Panc1 (cell line): ENCODE results near the gene INAFM2.

Experiments
- POLR2AphosphoS5 ChIP-seq: IDR thresholded peaks from 2 replicates; pipeline ENCODE4 v1.6.1; 2012; ENCODE audit warnings: mild to moderate bottlenecking, low read depth, low read length, moderate library complexity
- TF ChIP-seq, protein P1 (sequence below): fragments of 450-650 bp; IDR thresholded peaks from 2 replicates; pipeline ENCODE4 v1.5.1; 2017; ENCODE audit warnings: mild to moderate bottlenecking

DNA sequence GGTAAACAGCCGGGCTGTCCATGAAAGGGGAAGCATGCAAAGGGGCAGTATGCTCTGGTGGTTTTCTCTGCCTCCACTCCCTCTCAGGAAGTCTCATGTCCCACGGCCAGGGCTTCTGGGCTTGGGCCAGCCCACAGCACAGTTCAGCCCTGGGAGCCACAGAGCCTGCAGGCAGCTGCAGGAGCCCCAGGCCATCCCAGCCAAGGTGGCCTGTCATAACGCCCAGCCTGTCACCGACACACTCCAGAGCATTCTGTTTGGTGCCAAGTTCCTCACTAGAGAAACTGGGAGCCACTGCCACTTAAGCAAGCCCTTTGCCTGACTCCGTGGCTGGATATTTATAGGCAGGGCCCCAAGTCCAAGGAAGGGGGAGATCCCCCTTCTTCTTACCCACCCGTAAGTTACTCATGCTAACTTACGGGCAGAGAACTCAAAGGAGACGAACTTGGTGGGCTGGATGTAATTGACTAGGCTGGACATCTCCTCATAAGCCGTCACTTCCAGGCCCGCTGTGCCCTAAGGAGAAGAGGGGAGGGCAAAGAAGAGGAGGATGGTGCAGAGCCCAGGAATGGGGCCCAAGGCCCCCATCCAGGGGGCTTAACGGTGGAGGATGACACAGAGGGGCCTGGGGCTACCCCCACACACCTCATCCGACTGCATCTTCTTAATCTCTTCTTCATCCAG, 27.5 kb upstream of the INAFM2 start:
- TF ChIP-seq, protein P1, sequence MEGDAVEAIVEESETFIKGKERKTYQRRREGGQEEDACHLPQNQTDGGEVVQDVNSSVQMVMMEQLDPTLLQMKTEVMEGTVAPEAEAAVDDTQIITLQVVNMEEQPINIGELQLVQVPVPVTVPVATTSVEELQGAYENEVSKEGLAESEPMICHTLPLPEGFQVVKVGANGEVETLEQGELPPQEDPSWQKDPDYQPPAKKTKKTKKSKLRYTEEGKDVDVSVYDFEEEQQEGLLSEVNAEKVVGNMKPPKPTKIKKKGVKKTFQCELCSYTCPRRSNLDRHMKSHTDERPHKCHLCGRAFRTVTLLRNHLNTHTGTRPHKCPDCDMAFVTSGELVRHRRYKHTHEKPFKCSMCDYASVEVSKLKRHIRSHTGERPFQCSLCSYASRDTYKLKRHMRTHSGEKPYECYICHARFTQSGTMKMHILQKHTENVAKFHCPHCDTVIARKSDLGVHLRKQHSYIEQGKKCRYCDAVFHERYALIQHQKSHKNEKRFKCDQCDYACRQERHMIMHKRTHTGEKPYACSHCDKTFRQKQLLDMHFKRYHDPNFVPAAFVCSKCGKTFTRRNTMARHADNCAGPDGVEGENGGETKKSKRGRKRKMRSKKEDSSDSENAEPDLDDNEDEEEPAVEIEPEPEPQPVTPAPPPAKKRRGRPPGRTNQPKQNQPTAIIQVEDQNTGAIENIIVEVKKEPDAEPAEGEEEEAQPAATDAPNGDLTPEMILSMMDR = no peak
- no peak for TF ChIP-seq POLR2AphosphoS5
